Breast epithelium (tissue), 4 donors: ENCODE results near the gene TXNRD1. TPM values are rescaled to one million over a fixed set of nuclear protein-coding genes. Genes with fewer than 3 reads are reported as not detected.

Source experiments
- DNase-seq, 2 donors: peaks; one replicate each; pipeline ENCODE4 v3.0.0-alpha.2; 2019; ENCODE audit warnings: low spot score in 2 of 2
- H3K27ac ChIP-seq, 2 donors: fragments of 200-600 bp; sonication (generic) in 1 of 2; one replicate each; pipeline ENCODE4 v1.5.1; 2016 to 2019; ENCODE audit warnings: mild to moderate bottlenecking in 1 of 2
- H3K27me3 ChIP-seq, 2 donors: fragments of 200-600 bp; sonication (generic) in 1 of 2; one replicate each; pipeline versions ENCODE4 v1.5.1 to v1.6.0; 2017 to 2019; ENCODE audit warnings: control low read depth in 1 of 2, mild to moderate bottlenecking in 1 of 2
- H3K36me3 ChIP-seq: fragments of 200-600 bp; one replicate; pipeline ENCODE4 v1.5.1; 2019
- H3K4me1 ChIP-seq, 2 donors: fragments of 200-600 bp; sonication (generic); one replicate each; pipeline ENCODE4 v1.5.1; 2016 to 2019; ENCODE audit warnings: control low read depth in 1 of 2
- H3K4me3 ChIP-seq, 3 donors: fragments of 200-600 bp; sonication (generic); 1 replicate in 2 of 3; 2 replicates in 1 of 3; pipeline ENCODE4 v1.5.1; 2016 to 2019; ENCODE audit warnings: mild to moderate bottlenecking in 3 of 3, moderate library complexity in 2 of 3
- H3K9me3 ChIP-seq, 2 donors: fragments of 200-600 bp; sonication (generic) in 1 of 2; one replicate each; pipeline ENCODE4 v1.5.1; 2016 to 2019; ENCODE audit warnings: control low read depth in 1 of 2
- CTCF ChIP-seq, 3 donors: fragments of 450-650 bp; IDR thresholded peaks; one replicate each; pipeline ENCODE4 v1.5.1; 2016 to 2017; ENCODE audit warnings: antibody characterized with exemption in 3 of 3, mild to moderate bottlenecking in 3 of 3, moderate library complexity in 3 of 3
- POLR2A ChIP-seq: fragments of 450-650 bp; IDR thresholded peaks from one replicate; pipeline ENCODE4 v1.6.1; 2016; ENCODE audit warnings: antibody characterized with exemption, mild to moderate bottlenecking, moderate library complexity
- POLR2AphosphoS5 ChIP-seq, 3 donors: sonication (generic); formaldehyde crosslinking; IDR thresholded peaks; one replicate each; pipeline ENCODE4 v1.6.1; 2017; ENCODE audit warnings: antibody characterized with exemption in 3 of 3
- intact Hi-C: fragments of 100-400 bp; cut with DNase I; formaldehyde crosslinking; loops from one replicate; pipeline ENCODE4 v1.15.1; 2023; ENCODE audit warnings: low total_unique reads
- total RNA-seq, 3 donors: library from RNA; depleted of rRNA; stranded (reverse); fragments of >200 nt; gene quantifications; one replicate each; pipeline ENCODE4 v1.1.0, GENCODE V29; 2016

Gene TXNRD1
- total RNA-seq, 3 donors from 2014 or later: 60.2 to 137 (median 103) TPM

GRCh38 chr12:104351057-104351983 lies 135.7 kb downstream of the TXNRD1 start:
- no peak overlapping the region for H3K4me3 ChIP-seq
- intact Hi-C loops: no loop called here
- no peak for TF ChIP-seq POLR2AphosphoS5 (IDR thresholded peaks at IDR 0.05)
- no peak for TF ChIP-seq POLR2A
- no peak for TF ChIP-seq CTCF (IDR thresholded peaks at IDR 0.05)
- no peaks in the 10 kb centered on the region for H3K4me1 ChIP-seq
- no peaks in the 10 kb centered on the region for H3K36me3 ChIP-seq
- no peak for DNase-seq
- no peak overlapping the region for H3K27ac ChIP-seq
- H3K27me3 ChIP-seq: no peaks in the 10 kb centered on the region
- H3K9me3 ChIP-seq: no peaks in the 10 kb centered on the region

GRCh38 chr12:104352106-104352713 lies 136.6 kb downstream of the TXNRD1 start:
- no peak for TF ChIP-seq POLR2A
- no peak for TF ChIP-seq CTCF (IDR thresholded peaks at IDR 0.05)
- TF ChIP-seq POLR2AphosphoS5 (IDR thresholded peaks at IDR 0.05): no peak
- no peak overlapping the region for H3K4me3 ChIP-seq
- no peaks in the 10 kb centered on the region for H3K36me3 ChIP-seq
- intact Hi-C loops: no loop called here
- no peaks in the 10 kb centered on the region for H3K9me3 ChIP-seq
- no peak for DNase-seq
- no peak overlapping the region for H3K27ac ChIP-seq
- H3K4me1 ChIP-seq: no peaks in the 10 kb centered on the region
- H3K27me3 ChIP-seq: no peaks in the 10 kb centered on the region

DNA sequence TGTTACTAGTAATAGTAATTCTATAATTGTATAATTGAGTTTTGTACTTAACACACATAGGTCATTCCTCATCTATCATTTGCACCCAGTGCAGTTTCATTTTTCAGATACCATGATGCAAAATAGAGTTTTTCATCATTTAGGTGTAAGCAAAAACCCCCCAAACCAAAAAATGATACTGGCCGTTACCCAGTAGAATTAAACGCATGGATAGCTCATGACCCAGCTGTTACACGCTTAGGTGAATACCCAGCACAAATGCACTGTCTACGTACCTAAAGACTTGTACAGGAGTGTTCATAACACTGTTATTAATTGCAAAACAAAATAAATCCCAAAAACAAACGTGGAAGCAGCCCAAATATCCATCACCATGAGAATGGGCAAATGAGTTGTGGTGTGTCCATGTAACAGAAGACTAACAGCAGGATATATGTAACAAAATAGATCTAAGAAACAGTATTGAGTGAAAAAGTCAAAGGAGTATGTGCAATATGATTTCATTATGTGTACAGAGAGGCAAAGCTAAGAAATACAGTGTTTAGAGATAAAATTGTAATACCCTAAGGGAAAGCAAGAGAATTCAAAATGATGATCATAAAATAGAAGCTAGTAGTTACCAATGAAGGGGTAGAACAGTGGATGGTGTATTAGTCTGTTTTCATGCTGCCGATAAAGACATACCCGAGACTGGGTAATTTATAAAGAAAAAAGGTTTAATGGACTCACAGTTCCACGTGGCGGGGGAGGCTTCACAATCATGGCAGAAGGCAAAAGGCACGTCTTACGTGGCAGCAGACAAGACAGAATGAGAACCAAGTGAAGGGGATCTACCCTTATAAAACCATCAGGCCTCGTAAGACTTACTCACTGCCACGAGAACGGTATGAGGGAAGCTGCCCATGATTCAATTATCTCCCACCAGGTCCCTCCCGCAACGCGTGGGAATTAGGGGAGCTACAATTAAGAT lies 137.7 kb downstream of the TXNRD1 start:
- H3K36me3 ChIP-seq: no peaks in the 10 kb centered on the region
- no peak overlapping the region for H3K27ac ChIP-seq
- intact Hi-C loops: no loop called here
- no peaks in the 10 kb centered on the region for H3K4me1 ChIP-seq
- DNase-seq: no peak
- no peaks in the 10 kb centered on the region for H3K27me3 ChIP-seq
- TF ChIP-seq POLR2AphosphoS5 (IDR thresholded peaks at IDR 0.05) (no peak), CTCF (IDR thresholded peaks at IDR 0.05) (no peak), POLR2A (no peak)
- no peak overlapping the region for H3K4me3 ChIP-seq
- no peaks in the 10 kb centered on the region for H3K9me3 ChIP-seq

DNA sequence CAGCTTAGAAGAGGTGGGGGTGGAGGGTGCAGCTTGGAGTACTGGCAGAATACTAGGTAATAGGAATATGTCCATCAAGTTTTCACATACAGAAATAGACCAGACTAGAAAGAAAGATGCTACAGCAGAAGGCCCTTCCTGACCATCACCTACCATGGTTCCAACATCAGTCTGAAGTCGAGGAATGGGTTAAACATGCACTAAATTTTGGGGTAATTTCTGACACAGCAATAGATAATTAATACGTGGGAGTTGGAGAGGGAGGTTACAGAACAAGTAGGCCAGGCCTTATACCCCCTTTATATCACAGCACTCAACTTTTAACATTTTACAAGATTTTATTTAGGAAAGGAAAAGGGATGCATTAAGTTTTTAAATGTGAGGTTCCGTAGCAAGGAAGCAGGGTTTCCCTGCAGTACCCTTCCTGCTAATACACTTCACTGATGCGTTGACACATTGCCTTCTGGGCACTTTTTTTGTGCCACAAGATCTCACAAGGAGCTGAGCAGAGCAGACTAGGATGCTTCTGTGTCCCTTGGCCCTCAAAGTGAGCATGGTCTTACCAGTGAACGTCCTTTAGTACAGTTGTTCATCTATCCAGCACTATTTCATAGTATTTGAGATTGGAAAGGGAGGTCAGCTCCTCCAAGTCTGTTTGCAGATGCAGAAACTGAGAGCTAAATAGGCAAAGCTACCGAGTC lies 138.7 kb downstream of the TXNRD1 start:
- Histone ChIP-seq H3K27me3 (no peaks in the 10 kb centered on the region), H3K4me1 (no peaks in the 10 kb centered on the region), H3K9me3 (no peaks in the 10 kb centered on the region), H3K4me3 (no peak overlapping the region), H3K27ac (no peak overlapping the region), H3K36me3 (no peaks in the 10 kb centered on the region)
- DNase-seq: no peak
- intact Hi-C loops: no loop called here
- TF ChIP-seq POLR2AphosphoS5 (IDR thresholded peaks at IDR 0.05): no peak
- TF ChIP-seq CTCF (IDR thresholded peaks at IDR 0.05): no peak
- no peak for TF ChIP-seq POLR2A
